PC-3 (cell line): ENCODE results near the gene MEIOSIN.

Source experiments
- EZH2 ChIP-seq: fragments of 300-600 bp; sonication (generic); IDR thresholded peaks from one replicate; pipeline ENCODE4 v1.6.1; 2017; ENCODE audit warnings: antibody characterized with exemption, mild to moderate bottlenecking, low read length; ENCODE audit not compliant: unreplicated experiment
- EZH2phosphoT487 ChIP-seq: fragments of 300-600 bp; sonication (generic); IDR thresholded peaks from 2 replicates; pipeline ENCODE4 v1.6.1; 2018; ENCODE audit warnings: mild to moderate bottlenecking, antibody characterized with exemption, low read length, borderline replicate concordance
- TF ChIP-seq, protein P1 (sequence below): fragments of 300-600 bp; sonication (generic); conservative IDR thresholded peaks from 2 replicates; pipeline ENCODE4 v1.5.1; 2017; ENCODE audit warnings: antibody characterized with exemption, low read depth, mild to moderate bottlenecking, low read length

DNA sequence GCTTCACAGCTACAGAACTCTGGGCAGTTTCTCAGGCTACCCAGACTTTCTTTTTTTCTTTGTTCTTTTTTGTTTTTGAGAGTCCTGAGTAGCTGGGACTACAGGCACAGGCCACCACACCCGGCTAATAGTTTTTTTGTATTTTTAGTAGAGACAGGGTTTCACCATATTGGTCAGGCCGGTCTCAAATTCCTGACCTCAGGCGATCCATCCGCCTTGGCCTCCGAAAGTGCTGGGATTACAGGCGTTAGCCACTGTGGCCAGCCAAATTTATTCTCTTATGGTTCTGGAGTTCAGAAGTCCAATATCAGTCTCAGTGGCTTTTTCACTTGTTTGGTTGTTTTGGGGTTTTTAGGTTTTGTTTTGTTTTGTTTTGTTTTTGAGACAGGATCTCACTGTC lies 12.4 kb downstream of the MEIOSIN start:
- TF ChIP-seq EZH2: no peak
- TF ChIP-seq, protein P1, sequence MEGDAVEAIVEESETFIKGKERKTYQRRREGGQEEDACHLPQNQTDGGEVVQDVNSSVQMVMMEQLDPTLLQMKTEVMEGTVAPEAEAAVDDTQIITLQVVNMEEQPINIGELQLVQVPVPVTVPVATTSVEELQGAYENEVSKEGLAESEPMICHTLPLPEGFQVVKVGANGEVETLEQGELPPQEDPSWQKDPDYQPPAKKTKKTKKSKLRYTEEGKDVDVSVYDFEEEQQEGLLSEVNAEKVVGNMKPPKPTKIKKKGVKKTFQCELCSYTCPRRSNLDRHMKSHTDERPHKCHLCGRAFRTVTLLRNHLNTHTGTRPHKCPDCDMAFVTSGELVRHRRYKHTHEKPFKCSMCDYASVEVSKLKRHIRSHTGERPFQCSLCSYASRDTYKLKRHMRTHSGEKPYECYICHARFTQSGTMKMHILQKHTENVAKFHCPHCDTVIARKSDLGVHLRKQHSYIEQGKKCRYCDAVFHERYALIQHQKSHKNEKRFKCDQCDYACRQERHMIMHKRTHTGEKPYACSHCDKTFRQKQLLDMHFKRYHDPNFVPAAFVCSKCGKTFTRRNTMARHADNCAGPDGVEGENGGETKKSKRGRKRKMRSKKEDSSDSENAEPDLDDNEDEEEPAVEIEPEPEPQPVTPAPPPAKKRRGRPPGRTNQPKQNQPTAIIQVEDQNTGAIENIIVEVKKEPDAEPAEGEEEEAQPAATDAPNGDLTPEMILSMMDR: no peak
- TF ChIP-seq EZH2phosphoT487: no peak
